ENCODE data around the gene DOK7. TPM values are rescaled to one million over a fixed set of nuclear protein-coding genes. Genes with fewer than 3 reads are reported as not detected.

Gene DOK7
- total RNA-seq, 4 donors from 2014 or later, result 0.53 to 5.7 (median 4.1) TPM; not detected in 1

DNA sequence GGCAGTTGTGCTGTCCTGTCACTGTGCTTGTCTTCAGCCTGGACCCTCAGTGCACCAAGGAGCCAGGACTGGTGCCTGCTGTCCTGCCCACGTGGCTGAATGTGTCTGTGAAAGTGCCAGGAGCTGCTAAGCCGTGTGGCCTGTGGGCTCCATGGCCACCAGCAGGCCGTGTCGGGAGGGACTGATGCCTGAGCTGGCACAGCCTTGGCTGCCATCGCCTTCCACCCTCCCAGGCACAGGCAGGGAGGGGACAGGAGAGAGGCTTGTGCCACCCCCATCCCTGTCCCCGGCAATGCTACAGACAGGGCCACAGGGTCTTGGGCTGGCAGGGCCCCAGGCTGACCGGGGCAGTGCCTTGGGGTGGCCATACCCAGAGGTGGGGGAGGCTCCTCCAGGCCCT is 24.8 kb downstream of the DOK7 start:
- Histone ChIP-seq H3K9me3 (no peaks in the 10 kb centered on the region), H3K4me1 (peaks cover 0 to 34% (median 12%) of the 10 kb centered on the region in 4 donors), H3K4me3 (no peak overlapping the region), H3K36me3 (no peaks in the 10 kb centered on the region), H3K27ac (no peak overlapping the region), H3K27me3 (peaks cover 0 to 22% of the 10 kb centered on the region in 2 donors)
- no peak for TF ChIP-seq POLR2A (IDR thresholded peaks at IDR 0.05)
- TF ChIP-seq, protein P1, sequence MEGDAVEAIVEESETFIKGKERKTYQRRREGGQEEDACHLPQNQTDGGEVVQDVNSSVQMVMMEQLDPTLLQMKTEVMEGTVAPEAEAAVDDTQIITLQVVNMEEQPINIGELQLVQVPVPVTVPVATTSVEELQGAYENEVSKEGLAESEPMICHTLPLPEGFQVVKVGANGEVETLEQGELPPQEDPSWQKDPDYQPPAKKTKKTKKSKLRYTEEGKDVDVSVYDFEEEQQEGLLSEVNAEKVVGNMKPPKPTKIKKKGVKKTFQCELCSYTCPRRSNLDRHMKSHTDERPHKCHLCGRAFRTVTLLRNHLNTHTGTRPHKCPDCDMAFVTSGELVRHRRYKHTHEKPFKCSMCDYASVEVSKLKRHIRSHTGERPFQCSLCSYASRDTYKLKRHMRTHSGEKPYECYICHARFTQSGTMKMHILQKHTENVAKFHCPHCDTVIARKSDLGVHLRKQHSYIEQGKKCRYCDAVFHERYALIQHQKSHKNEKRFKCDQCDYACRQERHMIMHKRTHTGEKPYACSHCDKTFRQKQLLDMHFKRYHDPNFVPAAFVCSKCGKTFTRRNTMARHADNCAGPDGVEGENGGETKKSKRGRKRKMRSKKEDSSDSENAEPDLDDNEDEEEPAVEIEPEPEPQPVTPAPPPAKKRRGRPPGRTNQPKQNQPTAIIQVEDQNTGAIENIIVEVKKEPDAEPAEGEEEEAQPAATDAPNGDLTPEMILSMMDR (IDR thresholded peaks at IDR 0.05), result no peak
- DNase-seq, result no peak

DNA sequence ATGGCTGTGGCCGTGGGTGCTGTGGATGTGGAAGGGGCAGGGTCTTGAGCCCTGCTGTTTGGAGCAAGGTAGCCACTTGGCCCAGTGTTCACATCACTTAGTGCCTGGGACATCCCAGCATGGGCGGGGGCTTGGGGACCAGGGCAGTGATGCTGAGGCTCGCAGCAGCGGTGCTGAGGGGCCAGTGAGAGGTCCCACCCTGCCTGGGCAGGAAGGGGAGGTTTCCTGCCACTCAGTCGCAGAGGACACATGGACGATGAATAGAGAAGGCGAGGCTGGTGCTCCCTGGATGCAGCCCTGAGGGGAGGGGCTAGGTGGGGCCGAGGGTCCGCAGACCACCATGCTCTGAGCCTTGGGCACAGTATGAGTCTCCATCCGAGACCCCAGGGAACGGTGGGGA is 25.7 kb downstream of the DOK7 start:
- peaks cover 0 to 29% (median 12%) of the 10 kb centered on the region in 4 donors for H3K4me1 ChIP-seq
- no peaks in the 10 kb centered on the region for H3K9me3 ChIP-seq
- H3K27me3 ChIP-seq, result peaks cover 0 to 22% of the 10 kb centered on the region in 2 donors

DNA sequence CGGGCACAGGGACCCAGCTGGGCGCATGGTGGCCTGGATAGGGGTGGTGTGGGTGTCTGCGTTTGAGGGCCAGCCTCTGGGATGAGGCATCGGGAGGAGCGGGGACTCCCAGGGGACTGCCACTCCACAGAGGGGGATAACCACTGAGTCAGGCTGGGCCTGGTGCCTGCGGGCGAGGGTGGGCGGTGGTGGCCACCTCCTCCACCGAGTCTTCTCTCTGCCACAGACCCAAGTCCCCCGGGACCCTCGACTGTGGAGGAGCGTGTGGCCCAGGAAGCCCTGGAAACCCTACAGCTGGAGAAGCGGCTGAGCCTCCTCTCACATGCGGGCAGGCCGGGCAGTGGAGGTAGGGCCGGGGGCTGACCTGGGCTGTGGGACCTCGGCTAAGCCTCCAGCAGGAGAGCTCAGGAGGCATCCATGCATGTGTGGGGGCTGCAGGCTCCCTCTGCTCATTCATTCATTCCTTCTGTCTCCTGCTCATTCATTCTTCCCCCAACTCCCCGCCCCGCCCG is 26.4 kb downstream of the DOK7 start:
- DNase-seq, result no peak
- H3K27ac ChIP-seq, result no peak overlapping the region
- no peak overlapping the region for H3K4me3 ChIP-seq
- H3K9me3 ChIP-seq, result no peaks in the 10 kb centered on the region
- peaks cover 0 to 19% of the 10 kb centered on the region in 2 donors for H3K27me3 ChIP-seq
- peaks cover 0 to 24% (median 7%) of the 10 kb centered on the region in 4 donors for H3K4me1 ChIP-seq
- TF ChIP-seq, protein P1 (IDR thresholded peaks at IDR 0.05), result no peak
- no peaks in the 10 kb centered on the region for H3K36me3 ChIP-seq

More for the DNA sequence above, 25.7 kb downstream of the DOK7 start:
- H3K36me3 ChIP-seq, result no peaks in the 10 kb centered on the region
- TF ChIP-seq, protein P1 (IDR thresholded peaks at IDR 0.05), result no peak
- no peak for TF ChIP-seq POLR2A (IDR thresholded peaks at IDR 0.05)
- DNase-seq, result no peak
- no peak overlapping the region for H3K27ac ChIP-seq
- H3K4me3 ChIP-seq, result no peak overlapping the region

DNA sequence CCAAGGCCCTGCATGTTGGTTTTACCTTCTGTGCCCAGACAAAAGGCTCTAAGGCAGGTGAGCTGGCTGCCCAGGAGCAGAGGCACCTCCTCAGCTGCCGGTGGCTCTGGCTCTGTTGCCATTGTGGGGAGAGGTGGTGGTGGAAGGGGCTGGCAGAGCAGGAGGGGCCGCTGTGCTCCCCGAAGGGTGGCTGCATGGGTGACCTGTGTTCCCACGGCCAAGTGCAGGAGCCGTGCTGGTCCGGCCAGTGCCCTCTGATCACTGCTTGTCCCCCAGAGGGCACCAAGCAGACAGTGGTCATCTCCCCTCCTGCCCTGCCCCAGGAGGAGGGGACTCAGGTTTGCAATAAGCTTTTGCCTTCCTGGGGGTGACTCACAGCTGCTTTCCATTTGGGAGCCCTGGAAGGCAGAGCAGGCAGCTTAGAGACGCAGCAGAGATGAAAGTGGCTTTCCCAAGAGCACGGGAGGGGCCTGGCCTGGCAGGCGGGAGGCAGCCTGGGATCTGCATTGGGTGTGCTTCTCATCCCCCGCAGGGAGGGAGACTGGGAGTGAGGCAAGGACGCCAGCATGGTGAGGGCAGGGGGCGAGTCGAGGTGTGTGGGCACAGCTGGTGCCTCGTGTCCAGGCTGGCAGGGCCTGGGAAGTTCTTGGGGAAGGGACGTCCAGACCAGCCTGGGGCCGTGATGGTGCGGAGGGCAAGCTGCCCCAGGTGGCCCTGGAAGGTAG is 28.7 kb downstream of the DOK7 start:
- no peak for DNase-seq
- peaks cover 0 to 7% of the 10 kb centered on the region in 2 donors for H3K27me3 ChIP-seq
- H3K4me3 ChIP-seq, result no peak overlapping the region
- peaks cover 0 to 3% (median 0%) of the 10 kb centered on the region in 4 donors for H3K4me1 ChIP-seq
- TF ChIP-seq POLR2A (IDR thresholded peaks at IDR 0.05), result no peak
- TF ChIP-seq, protein P1 (IDR thresholded peaks at IDR 0.05), result no peak
- H3K36me3 ChIP-seq, result no peaks in the 10 kb centered on the region
- no peak overlapping the region for H3K27ac ChIP-seq
- H3K9me3 ChIP-seq, result no peaks in the 10 kb centered on the region

DNA sequence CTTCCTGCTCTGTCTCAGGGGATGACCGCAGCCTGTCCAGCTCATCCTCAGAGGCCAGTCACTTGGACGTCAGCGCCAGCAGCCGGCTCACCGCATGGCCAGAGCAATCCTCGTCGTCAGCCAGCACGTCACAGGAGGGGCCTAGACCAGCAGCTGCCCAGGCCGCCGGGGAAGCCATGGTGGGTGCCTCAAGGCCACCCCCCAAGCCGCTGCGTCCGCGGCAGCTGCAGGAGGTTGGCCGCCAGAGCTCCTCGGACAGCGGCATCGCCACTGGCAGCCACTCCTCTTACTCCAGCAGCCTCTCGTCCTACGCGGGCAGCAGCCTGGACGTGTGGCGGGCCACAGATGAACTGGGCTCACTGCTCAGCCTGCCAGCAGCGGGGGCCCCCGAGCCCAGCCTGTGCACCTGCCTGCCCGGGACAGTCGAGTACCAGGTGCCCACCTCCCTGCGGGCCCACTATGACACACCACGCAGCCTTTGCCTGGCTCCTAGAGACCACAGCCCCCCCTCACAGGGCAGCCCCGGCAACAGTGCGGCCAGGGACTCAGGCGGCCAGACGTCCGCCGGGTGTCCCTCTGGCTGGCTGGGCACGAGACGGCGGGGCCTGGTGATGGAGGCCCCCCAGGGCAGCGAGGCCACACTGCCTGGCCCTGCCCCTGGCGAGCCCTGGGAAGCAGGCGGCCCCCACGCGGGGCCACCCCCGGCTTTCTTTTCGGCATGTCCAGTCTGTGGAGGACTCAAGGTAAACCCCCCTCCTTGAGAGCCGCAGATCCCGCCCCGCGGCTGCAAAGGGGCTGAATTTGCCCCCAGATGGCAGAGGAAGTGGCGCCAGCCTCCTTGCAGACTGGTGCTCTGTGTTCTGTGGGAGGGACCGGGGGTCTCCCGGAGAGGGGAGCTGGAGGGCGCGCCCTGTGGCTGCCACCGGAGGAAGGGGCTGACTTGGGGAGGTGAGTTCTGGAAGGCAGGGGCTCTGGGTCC is 29.9 kb downstream of the DOK7 start:
- no peak for DNase-seq
- Histone ChIP-seq H3K4me1 (no peaks in the 10 kb centered on the region), H3K27me3 (peaks cover 0 to 7% of the 10 kb centered on the region in 2 donors), H3K36me3 (no peaks in the 10 kb centered on the region), H3K27ac (no peak overlapping the region), H3K9me3 (no peaks in the 10 kb centered on the region), H3K4me3 (no peak overlapping the region)
- no peak for TF ChIP-seq POLR2A (IDR thresholded peaks at IDR 0.05)
- TF ChIP-seq, protein P1 (IDR thresholded peaks at IDR 0.05), result no peak

All from Peyer's patch (tissue), 4 donors.